H9 (cell line): Measurements from ENCODE around the gene ARSG. TPM values are rescaled to one million over a fixed set of nuclear protein-coding genes. Genes with fewer than 3 reads are reported as not detected.

Experiments
- DNase-seq: peaks from one replicate; pipeline ENCODE4 v3.0.0-alpha.2; 2017
- H2AFZ ChIP-seq: one replicate; pipeline ENCODE4 v1.6.1; 2013; ENCODE audit warnings: mild to moderate bottlenecking, low read length, control low read depth, moderate library complexity
- H2AK5ac ChIP-seq: 2 replicates; pipeline ENCODE4 v1.6.1; 2013; ENCODE audit warnings: low read length, control low read depth, mixed read lengths; ENCODE audit not compliant: insufficient read length
- H2BK120ac ChIP-seq: one replicate; pipeline ENCODE4 v1.6.1; 2013; ENCODE audit warnings: low read depth, mild to moderate bottlenecking, low read length, control low read depth, inconsistent platforms; ENCODE audit not compliant: poor library complexity, severe bottlenecking
- H2BK12ac ChIP-seq: 2 replicates; pipeline ENCODE4 v1.6.1; 2013; ENCODE audit warnings: low read length, control low read depth, mixed read lengths, low read depth; ENCODE audit not compliant: insufficient read length
- H2BK15ac ChIP-seq: 2 replicates; pipeline ENCODE4 v1.6.1; 2013; ENCODE audit warnings: low read depth, low read length, control low read depth
- H2BK20ac ChIP-seq: one replicate; pipeline ENCODE4 v1.6.1; 2013; ENCODE audit warnings: low read depth, mild to moderate bottlenecking, low read length, control low read depth, inconsistent platforms; ENCODE audit not compliant: poor library complexity, severe bottlenecking
- H2BK5ac ChIP-seq: 2 replicates; pipeline ENCODE4 v1.6.1; 2013; ENCODE audit warnings: low read length, control low read depth, mixed read lengths; ENCODE audit not compliant: insufficient read length
- H3K14ac ChIP-seq: 2 replicates; pipeline ENCODE4 v1.6.1; 2013; ENCODE audit warnings: low read length, control low read depth; ENCODE audit not compliant: insufficient read depth
- H3K18ac ChIP-seq: 2 replicates; pipeline ENCODE4 v1.6.1; 2013; ENCODE audit warnings: low read depth, mild to moderate bottlenecking, mixed read lengths, low read length, control low read depth; ENCODE audit not compliant: insufficient read length
- H3K23ac ChIP-seq: 2 replicates; pipeline ENCODE4 v1.6.1; 2013; ENCODE audit warnings: low read length, control low read depth, mixed read lengths, low read depth; ENCODE audit not compliant: insufficient read length
- H3K23me2 ChIP-seq: 2 replicates; pipeline ENCODE4 v1.6.1; 2013; ENCODE audit warnings: low read depth, mild to moderate bottlenecking, mixed read lengths, low read length, control low read depth; ENCODE audit not compliant: insufficient read length, poor library complexity, severe bottlenecking
- H3K27ac ChIP-seq: 2 replicates; pipeline ENCODE4 v1.5.1; 2013; ENCODE audit warnings: low read length, control low read depth, mixed read lengths, low read depth; ENCODE audit not compliant: insufficient read length
- H3K27me3 ChIP-seq: 2 replicates; pipeline ENCODE4 v1.6.1; 2013; ENCODE audit warnings: low read length, control low read depth, inconsistent platforms; ENCODE audit not compliant: insufficient read depth
- H3K4ac ChIP-seq: 2 replicates; pipeline ENCODE4 v1.6.1; 2013; ENCODE audit warnings: low read depth, mild to moderate bottlenecking, control low read depth, inconsistent platforms, low read length, moderate library complexity
- H3K4me1 ChIP-seq: 2 replicates; pipeline ENCODE4 v1.6.1; 2013; ENCODE audit warnings: low read length, control low read depth, inconsistent platforms; ENCODE audit not compliant: insufficient read depth
- H3K4me2 ChIP-seq: 2 replicates; pipeline ENCODE4 v1.6.1; 2013; ENCODE audit warnings: low read length, control low read depth, mixed read lengths; ENCODE audit not compliant: insufficient read length, insufficient read depth
- H3K56ac ChIP-seq: 2 replicates; pipeline ENCODE4 v1.6.1; 2013; ENCODE audit warnings: low read depth, mild to moderate bottlenecking, mixed read lengths, low read length, control low read depth; ENCODE audit not compliant: insufficient read length
- H3K79me1 ChIP-seq: 2 replicates; pipeline ENCODE4 v1.6.1; 2013; ENCODE audit warnings: low read depth, mild to moderate bottlenecking, moderate library complexity, low read length, control low read depth, inconsistent platforms; ENCODE audit not compliant: insufficient read depth, poor library complexity, severe bottlenecking
- H3K79me2 ChIP-seq: 2 replicates; pipeline ENCODE4 v1.6.1; 2013; ENCODE audit warnings: low read length, control low read depth, inconsistent platforms; ENCODE audit not compliant: insufficient read depth
- H3K9ac ChIP-seq: 2 replicates; pipeline ENCODE4 v1.6.1; 2013; ENCODE audit warnings: low read length, control low read depth, mixed read lengths; ENCODE audit not compliant: insufficient read length; ENCODE audit errors: extremely low read depth
- H3K9me3 ChIP-seq: one replicate; pipeline ENCODE4 v1.6.1; 2013; ENCODE audit warnings: low read depth, low read length, inconsistent platforms; ENCODE audit not compliant: control insufficient read depth
- H3T11ph ChIP-seq: one replicate; pipeline ENCODE4 v1.6.1; 2013; ENCODE audit warnings: mild to moderate bottlenecking, low read length, control low read depth, inconsistent platforms
- H4K20me1 ChIP-seq: one replicate; pipeline ENCODE4 v1.6.1; 2013; ENCODE audit not compliant: control insufficient read depth, insufficient read length, insufficient read depth
- H4K5ac ChIP-seq: 2 replicates; pipeline ENCODE4 v1.6.1; 2013; ENCODE audit warnings: low read depth, mild to moderate bottlenecking, mixed read lengths, low read length, control low read depth; ENCODE audit not compliant: insufficient read length
- H4K8ac ChIP-seq: replicated peaks from 2 replicates; pipeline ENCODE4 v1.6.1; 2013; ENCODE audit warnings: low read length, control low read depth, mixed read lengths, low read depth; ENCODE audit not compliant: insufficient read length
- H4K91ac ChIP-seq: 2 replicates; pipeline ENCODE4 v1.6.1; 2013; ENCODE audit warnings: low read depth, mild to moderate bottlenecking, moderate library complexity, mixed read lengths, low read length, control low read depth; ENCODE audit not compliant: insufficient read length
- H3K27ac Mint-ChIP-seq, 3 experiments: 2 replicates in 2 of 3; 3 replicates in 1 of 3; pipeline ENCODE4 v1.8.0; 2020 to 2021; ENCODE audit warnings: mixed read lengths in 3 of 3, mild to moderate bottlenecking in 1 of 3, moderate library complexity in 1 of 3
- H3K27me3 Mint-ChIP-seq: 2 replicates; pipeline ENCODE4 v1.8.0; 2021; ENCODE audit warnings: low read depth, mild to moderate bottlenecking, moderate library complexity, mixed read lengths
- H3K36me3 Mint-ChIP-seq, 3 experiments: 2 replicates in 2 of 3; 3 replicates in 1 of 3; pipeline ENCODE4 v1.8.0; 2020 to 2021; ENCODE audit warnings: low read depth in 3 of 3, mixed read lengths in 3 of 3; ENCODE audit not compliant: insufficient read depth in 1 of 3
- H3K4me1 Mint-ChIP-seq, 2 experiments: 2 replicates each; pipeline ENCODE4 v1.8.0; 2020; ENCODE audit warnings: mixed read lengths in 2 of 2
- H3K4me3 Mint-ChIP-seq, 2 experiments: 2 replicates in 1 of 2; 3 replicates in 1 of 2; pipeline ENCODE4 v1.8.0; 2020 to 2021; ENCODE audit warnings: mild to moderate bottlenecking in 2 of 2, mixed read lengths in 2 of 2, moderate library complexity in 1 of 2
- H3K9me3 Mint-ChIP-seq, 2 experiments: 2 replicates in 1 of 2; 3 replicates in 1 of 2; pipeline ENCODE4 v1.8.0; 2020; ENCODE audit warnings: mild to moderate bottlenecking in 2 of 2, mixed read lengths in 2 of 2, moderate library complexity in 1 of 2
- WGBS: extraction: QIAGEN DNeasy Blood & Tissue Kit; methylation state at CpG from one replicate; pipeline ENCODE4 v1.1.7; 2013; ENCODE audit warnings: missing lambda C conversion rate, low lambda C conversion rate, mixed read lengths; ENCODE audit not compliant: insufficient read length; ENCODE audit errors: extremely low coverage; 5-methylcytosine and 5-hydroxymethylcytosine counted together
- total RNA-seq: library from RNA; stranded (reverse); gene quantifications from 2 replicates; pipeline ENCODE4 v1.2.1, GENCODE V29; 2021
- TF ChIP-seq, protein P1 (sequence below): fragments of 200-600 bp; sonication (generic); conservative IDR thresholded peaks from 3 replicates; pipeline ENCODE4 v1.8.0; 2021; ENCODE audit warnings: antibody characterized with exemption, mild to moderate bottlenecking

Gene ARSG
- total RNA-seq, 1 experiment from 2014 or later, result 3.6 TPM

GRCh38 chr17:68439656-68440290, 148.5 kb downstream of the ARSG start:
- no peaks in the 10 kb centered on the region for H3K9me3 Mint-ChIP-seq
- no peak overlapping the region for H3K14ac ChIP-seq
- H3K4ac ChIP-seq, result no peak overlapping the region
- TF ChIP-seq, protein P1, sequence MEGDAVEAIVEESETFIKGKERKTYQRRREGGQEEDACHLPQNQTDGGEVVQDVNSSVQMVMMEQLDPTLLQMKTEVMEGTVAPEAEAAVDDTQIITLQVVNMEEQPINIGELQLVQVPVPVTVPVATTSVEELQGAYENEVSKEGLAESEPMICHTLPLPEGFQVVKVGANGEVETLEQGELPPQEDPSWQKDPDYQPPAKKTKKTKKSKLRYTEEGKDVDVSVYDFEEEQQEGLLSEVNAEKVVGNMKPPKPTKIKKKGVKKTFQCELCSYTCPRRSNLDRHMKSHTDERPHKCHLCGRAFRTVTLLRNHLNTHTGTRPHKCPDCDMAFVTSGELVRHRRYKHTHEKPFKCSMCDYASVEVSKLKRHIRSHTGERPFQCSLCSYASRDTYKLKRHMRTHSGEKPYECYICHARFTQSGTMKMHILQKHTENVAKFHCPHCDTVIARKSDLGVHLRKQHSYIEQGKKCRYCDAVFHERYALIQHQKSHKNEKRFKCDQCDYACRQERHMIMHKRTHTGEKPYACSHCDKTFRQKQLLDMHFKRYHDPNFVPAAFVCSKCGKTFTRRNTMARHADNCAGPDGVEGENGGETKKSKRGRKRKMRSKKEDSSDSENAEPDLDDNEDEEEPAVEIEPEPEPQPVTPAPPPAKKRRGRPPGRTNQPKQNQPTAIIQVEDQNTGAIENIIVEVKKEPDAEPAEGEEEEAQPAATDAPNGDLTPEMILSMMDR, result no peak
- no peak overlapping the region for H2BK12ac ChIP-seq
- no peak overlapping the region for H3K56ac ChIP-seq
- H2AFZ ChIP-seq, result no peak overlapping the region
- H4K91ac ChIP-seq, result no peak overlapping the region
- H3K27me3 Mint-ChIP-seq, result no peaks in the 10 kb centered on the region
- H3K9ac ChIP-seq, result no peak overlapping the region
- H3T11ph ChIP-seq, result no peak overlapping the region
- no peak overlapping the region for H2BK15ac ChIP-seq
- DNase-seq, result no peak
- H4K20me1 ChIP-seq, result no peaks in the 10 kb centered on the region
- WGBS, result no CpG with 5 or more reads among the region's 8 CpGs
- H2AK5ac ChIP-seq, result no peak overlapping the region
- H2BK120ac ChIP-seq, result no peak overlapping the region
- no peak overlapping the region for H4K5ac ChIP-seq
- H3K79me2 ChIP-seq, result no peaks in the 10 kb centered on the region
- H3K27ac ChIP-seq, result no peak overlapping the region
- H3K23ac ChIP-seq, result no peak overlapping the region
- H4K8ac ChIP-seq, result no peak overlapping the region
- H3K23me2 ChIP-seq, result no peaks in the 10 kb centered on the region
- H2BK20ac ChIP-seq, result no peak overlapping the region
- H3K4me1 Mint-ChIP-seq, result peaks cover 6 to 8% of the 10 kb centered on the region in 2 experiments
- H3K27me3 ChIP-seq, result no peaks in the 10 kb centered on the region
- H3K79me1 ChIP-seq, result no peaks in the 10 kb centered on the region
- H3K4me2 ChIP-seq, result no peak overlapping the region
- no peak overlapping the region for H3K4me3 Mint-ChIP-seq
- no peaks in the 10 kb centered on the region for H3K4me1 ChIP-seq
- no peak overlapping the region for H2BK5ac ChIP-seq
- no peak overlapping the region for H3K27ac Mint-ChIP-seq
- no peak overlapping the region for H3K18ac ChIP-seq
- no peaks in the 10 kb centered on the region for H3K9me3 ChIP-seq
- peaks cover 4 to 10% (median 5%) of the 10 kb centered on the region in 3 experiments; a peak in 5 of 7 replicates for H3K36me3 Mint-ChIP-seq
